ENCODE measurements around the gene CCDC97.
"Not testable (repeated sequence)": the region's sequence is repeated elsewhere in the genome, so short reads cannot be mapped to it uniquely, and the experiment has no call there.

CCDC97 gene

DNA sequence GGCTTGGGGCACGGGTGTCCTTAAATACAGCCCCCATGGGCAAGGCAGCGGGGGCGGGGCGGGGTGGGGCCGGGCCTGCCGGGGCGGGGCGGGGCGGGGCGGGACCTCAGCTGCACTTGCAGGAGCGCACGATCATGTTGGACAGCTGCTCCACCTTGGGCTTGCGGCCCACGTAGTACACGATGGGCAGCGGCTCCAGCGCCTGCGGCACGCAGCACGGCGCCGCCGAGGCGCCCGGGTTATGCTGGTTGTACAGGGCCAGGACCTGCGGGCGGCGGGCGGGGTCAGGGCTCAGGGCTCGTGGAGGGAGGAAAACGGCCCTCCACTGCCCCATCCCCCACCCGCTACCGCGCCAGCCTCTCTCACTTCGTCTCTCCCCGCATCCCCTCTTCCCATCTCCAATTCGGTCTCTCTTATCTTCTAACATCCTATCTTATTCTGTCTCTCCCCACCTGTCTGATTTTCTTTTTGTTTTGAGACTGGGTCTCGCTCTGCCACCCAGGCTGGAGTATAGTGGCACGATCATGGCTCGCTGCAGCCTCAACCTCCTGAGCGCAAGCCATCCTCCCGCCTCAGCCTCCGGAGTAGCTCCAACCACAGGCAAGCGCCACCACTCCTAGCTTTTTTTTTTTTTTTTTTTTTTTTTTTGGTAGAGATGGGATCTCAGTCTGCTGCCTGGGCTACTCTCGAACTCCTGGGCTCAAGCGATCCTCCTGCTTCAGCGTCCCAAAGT, 21.1 kb downstream of the CCDC97 start:
- no peak overlapping the region for H3K27ac ChIP-seq
- DNase-seq (ENCODE audit: low read depth, low spot score): no peak

DNA sequence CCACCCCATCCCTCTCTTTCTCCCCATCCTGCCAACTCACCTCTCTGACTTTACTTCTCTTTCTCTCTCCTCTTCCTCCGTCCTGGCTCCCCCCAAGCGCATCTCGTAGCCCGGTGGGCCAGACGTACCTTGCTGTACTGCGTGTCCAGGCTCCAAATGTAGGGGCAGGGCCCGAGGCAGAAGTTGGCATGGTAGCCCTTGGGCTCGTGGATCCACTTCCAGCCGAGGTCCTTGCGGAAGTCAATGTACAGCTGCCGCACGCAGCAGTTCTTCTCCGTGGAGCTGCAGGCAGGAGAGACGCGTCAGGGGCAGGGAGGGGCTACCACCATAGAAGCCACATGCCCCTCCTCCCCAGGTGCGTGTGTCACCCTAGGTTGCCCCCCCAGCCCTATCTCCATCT, 22.0 kb downstream of the CCDC97 start:
- H3K27ac ChIP-seq: no peak overlapping the region
- DNase-seq (ENCODE audit: low read depth, low spot score): no peak

DNA sequence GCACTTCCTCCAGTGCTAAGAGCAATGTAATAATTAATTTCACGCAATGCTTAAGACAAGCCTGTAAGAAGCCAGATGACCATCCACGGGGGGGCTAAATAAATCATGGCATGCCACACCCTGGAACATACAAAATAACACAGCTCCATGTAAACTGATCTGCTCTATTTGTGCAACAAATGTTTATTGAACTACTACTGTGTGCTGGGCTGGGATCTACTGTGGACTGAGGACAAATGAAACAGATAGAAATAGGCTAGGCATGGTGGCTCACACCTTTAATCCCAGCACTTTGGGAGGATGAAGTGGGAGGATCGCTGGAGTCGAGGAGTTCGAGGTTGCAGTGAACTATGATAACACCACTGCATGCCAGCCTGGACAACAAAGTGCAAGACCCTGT, 22.5 kb downstream of the CCDC97 start:
- DNase-seq (ENCODE audit: low read depth, low spot score): no peak
- H3K27ac ChIP-seq: no peak overlapping the region

DNA sequence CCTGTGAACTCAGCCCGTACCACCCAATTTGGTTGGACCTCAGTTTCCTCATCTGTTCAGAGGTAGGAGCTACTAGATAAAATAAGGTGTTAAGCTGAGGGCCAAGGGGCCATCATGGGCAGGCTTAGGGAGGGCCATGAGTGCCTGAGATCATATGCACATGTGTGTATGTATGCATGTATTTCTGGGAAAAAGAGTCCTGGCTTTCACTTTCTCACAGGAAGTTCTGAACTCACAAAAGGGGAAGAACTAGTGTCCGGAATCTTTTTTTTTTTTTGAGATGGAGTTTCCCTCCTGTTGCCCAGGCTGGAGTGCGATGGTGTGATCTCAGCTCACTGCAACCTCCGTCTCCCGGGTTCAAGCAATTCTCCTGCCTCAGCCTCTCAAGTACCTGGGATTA, 24.8 kb downstream of the CCDC97 start:
- H3K27ac ChIP-seq: no peak overlapping the region
- no peak for DNase-seq (ENCODE audit: low read depth, low spot score)

DNA sequence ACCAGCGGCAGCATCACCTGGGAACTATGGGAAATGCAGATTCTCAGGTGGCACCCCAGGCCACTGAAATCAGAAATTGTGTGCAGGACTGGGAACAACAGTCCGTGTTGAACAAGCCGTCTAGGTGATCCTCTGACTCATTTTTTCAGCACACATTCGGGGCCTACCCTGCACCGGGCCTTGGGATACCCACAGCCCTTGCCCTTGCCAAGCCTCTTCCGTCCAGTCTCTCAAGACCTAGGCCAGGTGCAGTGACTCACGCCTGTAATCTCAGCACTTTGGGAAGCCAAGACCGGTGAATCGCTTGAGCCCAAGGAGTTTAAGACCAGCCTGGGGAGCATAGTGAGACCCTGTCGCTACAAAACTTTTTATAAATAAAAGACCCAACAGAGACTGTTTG, 25.5 kb downstream of the CCDC97 start:
- H3K27ac ChIP-seq: no peak overlapping the region
- DNase-seq (ENCODE audit: low read depth, low spot score): no peak

DNA sequence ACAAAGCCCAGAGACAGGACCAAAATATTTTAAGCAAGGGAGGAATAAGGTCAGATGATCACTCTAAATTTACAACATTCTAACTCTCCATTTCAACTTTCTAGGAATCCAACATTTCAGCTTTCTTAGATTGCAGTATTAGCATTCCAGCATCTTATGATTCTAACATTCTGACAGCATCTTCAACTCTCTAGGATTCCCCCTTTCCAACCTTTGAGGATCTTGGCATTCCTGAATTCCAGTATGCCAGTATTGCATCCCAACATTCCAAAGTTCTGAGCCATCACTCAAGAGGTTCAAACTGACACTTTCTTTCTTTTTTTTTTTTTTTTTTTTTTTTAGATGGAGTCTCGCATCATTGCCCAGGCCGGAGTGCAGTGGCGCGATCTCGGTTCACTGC, 30.0 kb downstream of the CCDC97 start:
- DNase-seq (ENCODE audit: low read depth, low spot score): no peak
- no peak overlapping the region for H3K27ac ChIP-seq

DNA sequence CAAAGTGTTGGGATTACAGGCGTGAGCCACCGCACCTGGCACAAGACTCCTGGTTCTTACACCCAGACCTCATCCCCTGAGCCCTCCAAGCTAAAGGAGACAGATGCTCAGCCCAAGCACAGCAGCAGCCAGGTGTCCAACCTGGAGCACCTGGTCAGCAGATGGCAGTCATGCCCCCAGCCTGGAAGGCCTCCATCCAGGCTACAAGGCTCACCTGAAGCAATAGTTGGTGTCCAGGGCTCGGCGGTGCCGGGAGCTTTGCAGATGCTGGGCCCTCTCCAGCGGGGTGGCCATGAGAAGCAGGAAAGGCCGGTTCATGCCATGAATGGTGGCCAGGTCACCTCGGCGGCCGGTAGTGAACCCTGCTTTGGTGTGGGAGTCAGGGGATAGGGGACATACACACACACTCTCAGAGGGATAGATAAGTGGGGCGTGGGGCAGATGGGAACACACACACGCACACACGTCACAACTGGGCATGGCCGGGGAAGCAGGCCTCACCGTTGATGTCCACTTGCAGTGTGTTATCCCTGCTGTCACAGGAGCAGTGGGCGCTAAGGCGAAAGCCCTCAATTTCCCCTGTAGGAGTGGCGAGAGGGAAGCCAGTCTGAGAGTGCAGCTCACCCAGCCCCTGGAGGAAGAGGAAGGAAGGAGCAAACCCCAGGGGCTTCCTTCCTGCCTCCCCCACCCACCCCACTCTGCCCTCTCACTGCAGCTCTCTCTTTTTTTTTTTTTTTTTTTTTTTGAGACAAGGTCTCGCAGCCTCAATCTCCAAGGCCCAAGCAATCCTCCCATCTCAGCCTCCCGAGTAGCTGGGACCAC, 31.9 kb downstream of the CCDC97 start:
- H3K27ac ChIP-seq: no peak overlapping the region

DNA sequence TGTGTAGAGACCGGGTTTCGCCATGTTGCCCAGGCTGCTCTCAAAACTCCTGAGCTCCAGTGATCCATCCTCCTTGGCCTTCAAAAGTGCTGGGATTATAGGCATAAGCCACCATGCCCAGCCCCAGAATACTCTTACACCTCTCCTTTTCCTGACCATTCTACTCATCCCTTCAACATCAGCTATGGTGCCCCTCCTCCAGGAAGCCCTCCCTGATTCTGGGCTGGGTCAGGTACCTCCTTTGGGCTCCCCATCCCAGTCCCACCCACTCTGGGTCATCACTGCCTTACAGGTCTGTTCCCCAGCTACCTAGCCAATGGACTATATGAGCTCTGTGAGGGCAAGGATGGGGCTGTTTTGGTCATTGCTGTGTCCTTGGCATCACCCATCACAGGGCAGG, 34.2 kb downstream of the CCDC97 start:
- no peak for DNase-seq (ENCODE audit: low read depth, low spot score)
- no peak overlapping the region for H3K27ac ChIP-seq

More for the DNA sequence above, 31.9 kb downstream of the CCDC97 start:
- DNase-seq (ENCODE audit: low read depth, low spot score): no peak

DNA sequence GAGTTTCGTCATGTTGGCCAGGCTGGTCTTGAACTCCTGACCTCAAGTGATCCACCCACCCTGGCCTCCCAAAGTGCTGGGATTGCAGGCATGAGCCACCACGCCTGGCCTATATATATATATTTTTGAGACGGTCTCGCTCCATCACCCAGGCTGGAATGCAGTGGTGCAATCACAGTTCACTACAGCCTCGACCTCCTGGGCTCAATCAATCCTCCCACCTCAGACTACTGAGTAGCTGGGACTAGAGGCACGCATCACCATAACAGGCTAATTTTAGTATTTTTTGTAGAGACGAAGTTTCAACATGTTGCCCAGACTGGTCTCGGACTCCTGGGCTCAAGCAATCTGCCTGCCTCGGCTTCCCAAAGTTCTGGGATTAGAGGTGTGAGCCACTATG, 36.9 kb downstream of the CCDC97 start:
- not testable (repeated sequence) for DNase-seq (ENCODE audit: low read depth, low spot score); H3K27ac ChIP-seq

DNA sequence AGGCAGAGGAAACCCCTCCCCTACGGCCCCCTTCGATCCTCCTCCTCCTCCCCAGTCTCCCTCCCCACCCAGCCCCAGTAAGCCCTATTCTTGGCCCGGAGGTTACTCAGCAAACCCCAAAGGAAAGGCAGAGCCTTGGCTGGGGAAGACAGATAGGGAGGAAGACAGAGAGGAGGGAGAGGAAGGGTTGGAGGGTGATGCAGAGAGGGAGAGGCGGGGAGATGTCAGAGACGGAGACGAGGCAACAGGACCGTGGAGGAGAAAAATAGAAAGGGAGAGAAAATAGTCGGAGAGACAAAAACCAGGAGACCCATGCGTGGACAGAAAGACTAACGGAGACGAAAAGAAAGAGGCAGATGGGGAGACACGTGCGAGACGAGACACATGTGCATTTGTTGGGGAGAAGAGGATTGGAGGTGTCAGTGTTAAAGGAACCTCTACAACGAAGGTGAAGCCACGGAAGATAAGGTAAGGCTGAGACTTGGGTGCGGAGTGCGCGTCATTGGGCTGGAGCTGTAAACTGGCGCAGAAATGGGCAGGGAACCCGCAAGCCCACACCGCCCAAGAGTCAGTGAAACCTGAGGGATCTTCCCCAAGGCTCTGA, 40.9 kb downstream of the CCDC97 start:
- no peak for DNase-seq (ENCODE audit: low read depth, low spot score)
- H3K27ac ChIP-seq: peak overlapping the region; percentile 59

DNA sequence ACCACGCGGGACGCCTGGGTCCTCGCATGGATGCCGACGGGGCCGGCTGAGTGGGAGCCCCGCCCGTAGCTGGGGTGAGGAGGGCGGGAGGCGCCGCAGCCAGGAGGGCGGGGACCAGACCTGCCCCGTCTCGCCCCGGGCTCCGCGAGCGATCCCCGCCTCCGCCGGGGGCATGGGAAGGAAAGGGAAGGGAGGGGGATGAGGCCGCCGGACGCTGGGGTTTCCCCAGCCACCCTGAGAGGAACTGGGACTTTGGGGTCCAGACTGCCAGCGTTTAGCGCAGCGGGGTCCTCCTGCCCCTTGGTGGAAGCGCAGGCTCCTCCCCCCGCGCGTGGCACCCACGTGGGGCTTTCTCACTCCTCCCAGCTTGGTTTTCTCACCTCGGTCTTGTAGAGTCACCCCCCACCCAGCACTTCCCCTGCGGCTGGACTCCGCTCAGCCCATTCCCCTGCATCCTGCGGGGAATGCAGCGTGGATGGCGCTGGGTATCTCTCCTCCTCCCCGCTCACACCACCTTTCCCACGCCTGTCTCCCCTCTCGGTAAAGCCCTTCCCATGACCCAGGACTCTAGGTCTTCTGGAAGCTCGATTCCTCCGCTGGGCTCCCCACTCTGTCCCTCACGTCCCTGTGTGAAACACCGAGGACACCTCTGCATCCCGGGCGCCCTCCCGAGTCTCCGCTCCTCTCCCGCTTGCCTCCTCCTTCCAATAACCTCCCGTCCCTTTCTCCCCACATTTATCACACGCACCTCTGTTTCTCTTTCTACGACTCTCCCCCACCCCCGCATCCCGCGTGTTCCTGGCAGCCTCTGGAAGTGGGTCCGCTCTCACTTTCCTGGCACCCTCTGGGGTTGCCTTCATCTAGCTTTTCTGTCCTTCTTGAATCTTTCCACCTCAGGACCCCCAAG, 41.6 kb downstream of the CCDC97 start:
- no peak for DNase-seq (ENCODE audit: low read depth, low spot score)

DNA sequence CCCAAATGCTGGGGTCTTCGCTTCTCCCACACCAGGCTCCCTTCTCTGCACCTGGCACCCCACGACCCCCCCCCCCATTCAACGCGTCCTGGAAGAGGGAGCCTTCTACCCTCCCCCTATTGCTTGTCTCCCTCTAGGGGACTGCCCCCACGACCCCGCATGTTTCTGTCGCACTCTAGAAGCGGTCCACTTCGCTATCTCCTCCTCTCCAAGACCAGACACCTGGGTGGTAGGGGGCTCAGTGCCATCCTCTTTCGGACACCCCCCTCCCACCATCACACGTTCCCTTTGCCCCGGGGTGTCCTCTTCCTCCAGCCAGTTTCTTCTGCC, 42.3 kb downstream of the CCDC97 start:
- no peak for DNase-seq (ENCODE audit: low read depth, low spot score)
- H3K27ac ChIP-seq: peak overlapping the region; percentile 59

More for the DNA sequence above, 41.6 kb downstream of the CCDC97 start:
- peak overlapping the region; percentile 59 for H3K27ac ChIP-seq

DNA sequence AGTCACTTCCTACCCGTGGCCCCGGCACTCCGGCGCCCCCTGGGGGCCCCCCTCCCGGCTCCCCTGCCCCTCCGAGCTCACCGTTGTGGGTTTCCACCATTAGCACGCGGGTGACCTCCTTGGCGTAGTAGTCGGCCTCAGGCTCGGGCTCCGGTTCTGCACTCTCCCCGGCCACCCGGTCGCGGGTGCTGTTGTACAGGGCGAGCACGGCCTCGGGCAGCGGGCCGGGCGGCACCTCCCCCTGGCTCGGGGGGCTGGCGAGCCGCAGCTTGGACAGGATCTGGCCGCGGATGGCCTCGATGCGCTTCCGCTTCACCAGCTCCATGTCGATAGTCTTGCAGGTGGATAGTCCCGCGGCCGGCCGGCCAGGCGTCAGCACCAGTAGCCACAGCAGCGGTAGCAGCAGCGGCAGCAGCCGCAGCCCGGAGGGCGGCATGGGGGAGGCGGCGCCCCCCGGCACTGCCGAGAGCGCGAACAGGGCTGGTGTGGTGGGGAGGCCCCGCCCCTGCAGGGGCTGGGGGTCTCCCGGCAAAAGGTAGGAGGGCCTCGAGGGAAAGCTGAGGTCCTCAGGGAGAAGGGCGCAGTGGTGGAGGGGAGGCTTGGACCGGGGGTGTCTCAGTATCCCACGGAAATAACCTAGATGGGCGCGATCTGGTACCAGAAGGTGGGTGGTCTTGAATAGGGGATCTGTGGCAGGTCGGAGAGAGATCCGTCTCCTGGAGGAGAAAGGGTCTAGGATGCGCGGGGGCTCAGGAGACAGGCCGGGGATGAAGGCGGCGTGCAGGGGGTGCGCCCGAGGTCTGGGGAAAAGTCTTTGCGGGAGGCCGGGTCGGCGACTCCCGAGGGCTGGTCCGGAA, 42.9 kb downstream of the CCDC97 start:
- peak overlapping the region; percentile 59 for H3K27ac ChIP-seq
- DNase-seq (ENCODE audit: low read depth, low spot score): no peak

DNA sequence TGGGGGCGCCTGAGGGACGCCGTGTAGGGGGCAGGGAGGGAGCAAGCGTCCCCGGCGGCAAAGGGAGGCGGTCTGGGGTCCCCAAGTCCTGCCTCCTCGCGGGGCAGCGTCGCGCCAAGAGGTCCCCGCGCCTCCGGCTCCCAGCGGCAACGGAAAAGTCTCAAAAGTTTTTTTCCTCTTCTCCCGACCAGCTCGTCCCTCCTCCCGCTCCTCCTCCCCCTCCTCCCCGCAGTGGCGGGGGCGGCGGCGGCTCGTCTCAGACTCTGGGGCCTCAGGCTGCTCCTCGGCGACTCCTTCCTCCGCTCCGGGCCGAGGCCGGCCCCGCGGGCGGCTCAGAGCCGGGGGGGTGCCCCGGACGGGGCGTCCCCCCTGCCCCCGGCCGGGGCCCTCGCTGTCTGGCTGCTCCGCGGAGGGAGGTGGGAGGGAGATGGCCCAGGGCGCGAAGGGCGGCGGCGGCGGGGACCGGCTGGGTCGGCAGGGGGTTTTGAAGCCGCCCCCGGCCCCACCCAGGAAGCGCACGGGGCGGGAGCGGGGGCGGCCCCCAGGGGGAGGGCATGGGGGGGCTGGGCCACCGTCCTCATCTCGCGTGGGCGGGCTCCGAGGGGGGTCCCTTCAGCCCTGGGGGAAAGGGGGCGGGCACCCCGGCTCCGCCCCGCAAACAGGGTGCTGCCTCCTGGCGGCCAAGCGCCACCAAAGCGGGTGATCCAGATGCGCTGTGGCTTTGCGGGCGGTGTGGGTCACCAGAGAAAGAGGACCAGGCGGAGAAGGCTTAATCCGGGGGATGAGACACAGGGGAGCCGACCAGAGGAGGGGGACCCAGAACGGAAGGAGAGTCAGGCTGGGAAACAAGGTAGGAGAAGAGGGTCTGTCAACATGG, 43.7 kb downstream of the CCDC97 start, which contains the start of gene TGFB1:
TGFB1 (minus strand) TSS at position 457 of the 877 bp plus-strand sequence. CDS start 878 bp downstream, outside the sequence.
- peak within 1 kb of the TSS; percentile 59 for H3K27ac ChIP-seq
- no peak for DNase-seq (ENCODE audit: low read depth, low spot score)

DNA sequence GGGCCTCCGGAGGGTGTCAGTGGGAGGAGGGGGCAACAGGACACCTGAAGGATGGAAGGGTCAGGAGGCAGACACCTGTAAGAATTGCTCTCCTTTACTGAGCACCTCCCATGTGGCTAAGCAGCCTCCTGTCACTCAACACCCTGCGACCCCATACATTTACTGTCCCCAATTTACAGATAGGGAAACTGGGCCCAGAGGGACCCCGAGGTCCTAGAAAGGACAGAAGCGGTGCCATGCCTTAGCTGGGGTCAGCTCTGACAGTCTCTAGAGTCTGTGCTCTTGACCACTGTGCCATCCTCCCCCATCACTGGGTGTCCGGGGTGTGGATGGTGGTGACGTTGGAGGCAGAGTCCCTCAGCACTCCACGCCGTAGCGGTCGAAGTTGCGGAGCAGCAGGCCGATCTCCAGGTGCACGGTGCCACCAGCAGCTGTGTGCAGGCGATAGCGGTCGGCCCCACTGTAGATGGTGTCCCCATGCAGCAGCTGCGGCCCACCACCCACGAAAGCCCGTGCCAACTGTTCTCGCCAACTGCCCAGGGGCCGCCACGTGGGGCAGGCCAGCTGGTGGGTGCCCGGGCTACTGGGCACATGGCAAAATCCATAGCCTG, 44.5 kb downstream of the CCDC97 start:
- H3K27ac ChIP-seq: no peak overlapping the region
- no peak for DNase-seq (ENCODE audit: low read depth, low spot score)

DNA sequence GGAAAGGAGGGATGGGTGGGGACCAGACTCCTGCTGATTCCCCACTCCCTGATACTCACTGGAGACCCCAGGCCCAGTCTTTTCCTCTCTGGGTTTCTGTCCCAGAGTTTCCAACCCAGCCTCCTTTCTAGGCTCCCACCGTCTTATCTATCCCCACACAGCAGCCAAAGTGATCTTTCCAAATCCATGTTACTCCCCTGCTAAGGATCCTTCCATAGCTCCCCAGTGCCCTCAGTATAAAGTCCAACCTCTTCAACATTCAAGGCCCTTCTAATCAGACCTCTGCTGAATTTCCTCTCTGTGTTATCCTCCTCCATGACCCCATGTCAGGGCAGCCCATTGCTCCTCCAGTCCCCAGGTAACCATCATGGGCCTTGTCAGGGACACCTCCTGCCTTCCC, 45.1 kb downstream of the CCDC97 start:
- no peak overlapping the region for H3K27ac ChIP-seq
- no peak for DNase-seq (ENCODE audit: low read depth, low spot score)

DNA sequence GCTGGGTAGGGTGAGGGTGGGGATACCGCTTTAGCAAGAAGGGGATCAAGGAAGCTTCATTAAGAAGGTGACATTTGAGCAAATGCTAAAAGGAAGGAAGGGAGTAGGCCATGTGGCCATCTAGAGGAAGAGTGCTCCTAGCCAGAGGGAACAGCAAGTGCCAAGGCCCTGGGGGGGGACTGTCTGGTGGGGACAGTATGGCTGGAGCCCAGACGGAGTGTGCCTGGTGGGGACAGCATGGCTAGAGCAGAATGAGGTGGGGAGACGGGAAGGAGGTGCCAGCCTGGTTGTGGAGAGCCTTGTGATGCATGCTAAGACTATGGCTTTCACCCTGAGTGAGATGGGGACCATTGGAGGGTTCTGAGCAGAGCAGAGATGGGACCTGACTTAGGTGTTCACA, 45.8 kb downstream of the CCDC97 start:
- no peak for DNase-seq (ENCODE audit: low read depth, low spot score)
- no peak overlapping the region for H3K27ac ChIP-seq

All from epithelial cell of prostate (primary cell).